ENCODE measurements around the gene SLIT1. TPM values are rescaled to one million over a fixed set of nuclear protein-coding genes. Genes with fewer than 3 reads are reported as not detected.

SLIT1 gene
- total RNA-seq, 4 donors from 2014 or later = 0.04 to 0.13 TPM; not detected in 2

DNA sequence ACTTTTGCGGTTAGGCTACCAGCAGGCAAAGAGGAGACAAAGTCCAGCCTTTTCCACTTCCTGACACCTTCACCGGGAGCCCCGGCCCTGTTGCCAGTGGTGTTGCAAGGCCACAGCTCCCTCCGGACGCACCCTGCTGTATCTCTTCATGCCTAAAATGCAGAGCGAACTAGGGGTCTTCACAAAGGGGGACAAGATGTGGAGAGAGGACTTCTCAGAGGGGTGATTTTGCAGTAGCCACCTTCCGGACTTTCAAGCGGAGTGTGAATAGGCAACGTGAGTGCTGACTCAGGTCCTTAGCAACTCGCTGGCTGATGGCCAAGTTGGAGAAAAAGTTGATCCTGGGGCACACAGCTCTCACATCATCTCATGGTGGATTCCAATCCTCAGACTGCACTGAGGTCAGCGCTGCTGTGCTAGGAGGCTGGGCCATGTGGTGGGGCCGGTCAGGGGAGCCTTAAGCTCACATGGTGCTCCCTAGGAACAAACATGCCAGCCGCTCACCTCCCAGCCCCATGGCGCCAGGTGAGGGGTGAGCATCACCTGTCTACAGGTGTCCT is 187.3 kb downstream of the SLIT1 start:
- Histone ChIP-seq H3K9me3 (no peaks in the 10 kb centered on the region), H3K27ac (no peak overlapping the region), H3K27me3 (no peaks in the 10 kb centered on the region), H3K36me3 (no peaks in the 10 kb centered on the region), H3K4me3 (no peak overlapping the region), H3K4me1 (no peaks in the 10 kb centered on the region)
- no peak for ATAC-seq
- TF ChIP-seq POLR2A (IDR thresholded peaks at IDR 0.05) (no peak), POLR2AphosphoS5 (IDR thresholded peaks at IDR 0.05) (no peak), EP300 (IDR thresholded peaks at IDR 0.05) (no peak)
- TF ChIP-seq, protein P1, sequence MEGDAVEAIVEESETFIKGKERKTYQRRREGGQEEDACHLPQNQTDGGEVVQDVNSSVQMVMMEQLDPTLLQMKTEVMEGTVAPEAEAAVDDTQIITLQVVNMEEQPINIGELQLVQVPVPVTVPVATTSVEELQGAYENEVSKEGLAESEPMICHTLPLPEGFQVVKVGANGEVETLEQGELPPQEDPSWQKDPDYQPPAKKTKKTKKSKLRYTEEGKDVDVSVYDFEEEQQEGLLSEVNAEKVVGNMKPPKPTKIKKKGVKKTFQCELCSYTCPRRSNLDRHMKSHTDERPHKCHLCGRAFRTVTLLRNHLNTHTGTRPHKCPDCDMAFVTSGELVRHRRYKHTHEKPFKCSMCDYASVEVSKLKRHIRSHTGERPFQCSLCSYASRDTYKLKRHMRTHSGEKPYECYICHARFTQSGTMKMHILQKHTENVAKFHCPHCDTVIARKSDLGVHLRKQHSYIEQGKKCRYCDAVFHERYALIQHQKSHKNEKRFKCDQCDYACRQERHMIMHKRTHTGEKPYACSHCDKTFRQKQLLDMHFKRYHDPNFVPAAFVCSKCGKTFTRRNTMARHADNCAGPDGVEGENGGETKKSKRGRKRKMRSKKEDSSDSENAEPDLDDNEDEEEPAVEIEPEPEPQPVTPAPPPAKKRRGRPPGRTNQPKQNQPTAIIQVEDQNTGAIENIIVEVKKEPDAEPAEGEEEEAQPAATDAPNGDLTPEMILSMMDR (IDR thresholded peaks at IDR 0.05) = no peak
- WGBS, 2 donors (ENCODE audit: low coverage in 1 of 2) = 82 to 86% methylated on average over 3 to 6 of the region's 14 CpGs

DNA sequence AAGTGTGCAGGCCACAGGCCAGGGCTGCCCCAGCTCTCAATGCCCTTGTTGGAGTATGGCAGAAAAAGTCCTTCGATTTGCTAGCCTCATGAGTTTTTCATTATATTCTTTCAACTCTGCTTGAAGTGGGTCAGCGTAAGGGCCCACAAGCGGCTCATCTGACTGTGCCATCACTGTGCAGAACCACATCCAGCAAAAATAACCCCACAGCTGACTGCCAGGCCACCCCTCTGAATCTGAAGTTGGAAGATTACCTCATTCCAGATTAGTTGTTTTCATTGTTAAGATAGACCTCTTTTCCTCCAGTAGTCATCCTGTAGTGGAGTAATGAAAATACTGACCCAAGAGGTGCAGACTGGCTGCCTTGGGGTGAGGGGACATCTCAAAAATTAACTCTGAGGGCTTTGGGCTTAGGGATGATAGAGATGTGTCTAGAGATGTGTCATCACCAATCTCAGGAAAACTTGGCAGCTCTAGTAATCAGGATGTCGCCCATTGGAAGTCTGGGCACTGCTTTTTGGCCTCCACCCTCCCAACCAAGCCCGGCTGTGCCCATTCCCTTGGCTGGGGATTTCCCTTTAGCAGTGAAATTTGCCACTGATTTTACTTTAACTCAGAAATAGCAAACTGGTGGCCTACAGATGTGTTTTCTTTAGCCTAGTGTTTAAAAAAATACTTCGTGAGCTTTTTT is 189.3 kb downstream of the SLIT1 start:
- no peak for ATAC-seq
- WGBS, 2 donors (ENCODE audit: low coverage in 1 of 2) = 77 to 92% methylated on average over 3 of the region's 6 CpGs
- no peak overlapping the region for H3K4me3 ChIP-seq
- no peaks in the 10 kb centered on the region for H3K27me3 ChIP-seq
- peaks cover 0 to 4% (median 3%) of the 10 kb centered on the region in 3 donors for H3K4me1 ChIP-seq
- H3K9me3 ChIP-seq = no peaks in the 10 kb centered on the region
- TF ChIP-seq POLR2AphosphoS5 (IDR thresholded peaks at IDR 0.05) (no peak), EP300 (IDR thresholded peaks at IDR 0.05) (no peak), POLR2A (IDR thresholded peaks at IDR 0.05) (no peak)
- TF ChIP-seq, protein P1 (IDR thresholded peaks at IDR 0.05) = no peak
- no peak overlapping the region for H3K27ac ChIP-seq
- H3K36me3 ChIP-seq = no peaks in the 10 kb centered on the region

DNA sequence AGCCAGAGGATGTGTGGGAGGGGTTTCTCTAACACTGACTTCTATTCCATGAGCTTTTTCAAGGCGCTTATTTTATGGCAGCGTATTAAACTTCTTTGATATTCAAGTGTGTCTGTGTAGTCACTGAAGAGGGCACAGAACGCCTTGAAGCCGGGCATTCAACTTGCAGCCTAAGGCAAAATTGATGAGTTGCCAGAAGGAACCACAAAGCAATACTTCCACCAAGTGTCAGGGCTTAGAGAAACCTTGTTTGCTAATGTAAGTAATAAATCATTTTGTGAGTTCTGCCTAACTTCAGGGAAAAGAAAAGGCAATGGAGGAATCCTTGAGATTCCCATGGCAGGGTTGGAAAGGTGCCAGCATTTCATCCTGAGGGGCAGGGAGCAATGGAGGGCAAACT is 189.9 kb downstream of the SLIT1 start:
- Histone ChIP-seq H3K27me3 (no peaks in the 10 kb centered on the region), H3K27ac (no peak overlapping the region), H3K36me3 (no peaks in the 10 kb centered on the region), H3K9me3 (no peaks in the 10 kb centered on the region), H3K4me3 (no peak overlapping the region), H3K4me1 (peaks cover 0 to 10% (median 4%) of the 10 kb centered on the region in 3 donors)
- 47 to 75% methylated on average over 2 of the region's 4 CpGs for WGBS, 2 donors (ENCODE audit: low coverage in 1 of 2)
- TF ChIP-seq, protein P1 (IDR thresholded peaks at IDR 0.05) = no peak
- ATAC-seq = no peak

DNA sequence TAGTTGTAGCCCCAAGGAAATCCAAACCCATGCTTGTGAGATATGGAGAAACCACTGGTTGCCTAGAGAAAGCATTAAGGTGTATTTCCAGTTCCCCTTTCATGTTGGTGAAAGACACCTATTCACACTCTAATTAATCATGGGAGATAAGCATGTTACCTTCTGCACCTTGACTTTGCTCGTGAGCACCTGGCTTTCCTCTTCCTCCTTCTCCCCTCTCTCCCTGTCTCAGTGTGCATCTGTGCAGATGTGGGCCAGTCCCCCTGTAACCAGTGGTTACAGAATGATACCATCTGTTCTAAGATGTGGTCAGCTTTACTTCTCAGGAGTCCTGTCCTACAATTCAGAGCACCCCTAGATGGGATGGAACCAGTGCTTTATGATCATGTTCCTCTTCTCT is 193.0 kb downstream of the SLIT1 start:
- 89 to 100% methylated on average over 1 of the region's 1 CpG for WGBS, 2 donors (ENCODE audit: low coverage in 1 of 2)
- Histone ChIP-seq H3K4me3 (no peak overlapping the region), H3K9me3 (no peaks in the 10 kb centered on the region), H3K27ac (no peak overlapping the region), H3K27me3 (no peaks in the 10 kb centered on the region), H3K4me1 (peaks cover 6 to 36% (median 19%) of the 10 kb centered on the region in 3 donors), H3K36me3 (no peaks in the 10 kb centered on the region)
- no peak for ATAC-seq
- TF ChIP-seq POLR2AphosphoS5 (IDR thresholded peaks at IDR 0.05) = no peak
- TF ChIP-seq, protein P1 (IDR thresholded peaks at IDR 0.05) = no peak
- TF ChIP-seq EP300 (IDR thresholded peaks at IDR 0.05) = no peak
- no peak for TF ChIP-seq POLR2A (IDR thresholded peaks at IDR 0.05)

DNA sequence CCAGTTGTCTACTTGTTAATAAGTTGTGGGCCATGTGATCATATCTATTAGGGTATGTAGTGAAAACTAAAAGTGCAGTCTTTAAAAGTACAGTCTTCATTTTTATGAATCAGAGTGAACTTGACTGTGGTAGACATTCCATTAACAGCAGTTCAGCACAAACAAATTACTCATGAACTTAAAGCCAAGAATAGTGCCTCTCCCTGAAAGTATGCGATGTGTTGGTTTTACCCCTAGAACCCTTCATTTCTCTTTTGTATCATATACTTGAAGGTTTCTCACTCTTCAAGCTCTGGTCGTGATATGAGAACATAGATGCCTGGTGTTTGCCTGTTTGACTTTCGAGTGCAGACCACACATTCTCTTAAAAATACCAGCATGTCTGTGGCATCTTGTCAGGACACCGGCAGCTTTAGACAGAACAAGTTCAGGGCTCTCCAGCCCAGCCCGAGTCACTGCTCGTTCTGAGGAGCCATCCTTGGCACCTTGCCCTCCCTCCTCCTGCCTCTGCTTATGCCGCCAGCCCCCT is 194.4 kb downstream of the SLIT1 start:
- peak; percentile 34 for ATAC-seq
- H3K27ac ChIP-seq = peak overlapping the region in 3 of 4 donors; percentile 31 to 39 (median 34)

More for the DNA sequence above, 194.4 kb downstream of the SLIT1 start:
- peaks cover 6 to 36% (median 19%) of the 10 kb centered on the region in 3 donors for H3K4me1 ChIP-seq
- H3K36me3 ChIP-seq = no peaks in the 10 kb centered on the region
- H3K9me3 ChIP-seq = no peaks in the 10 kb centered on the region
- H3K4me3 ChIP-seq = no peak overlapping the region
- no peaks in the 10 kb centered on the region for H3K27me3 ChIP-seq
- no peak for TF ChIP-seq EP300 (IDR thresholded peaks at IDR 0.05)
- TF ChIP-seq POLR2AphosphoS5 (IDR thresholded peaks at IDR 0.05) = no peak
- TF ChIP-seq POLR2A (IDR thresholded peaks at IDR 0.05) = no peak
- TF ChIP-seq, protein P1 (IDR thresholded peaks at IDR 0.05) = no peak
- 10 to 17% methylated on average over 7 of the region's 7 CpGs for WGBS, 2 donors (ENCODE audit: low coverage in 1 of 2)
